Skeletal muscle tissue (tissue), 4 donors: ENCODE data around the gene GATC. TPM values are rescaled to one million over a fixed set of nuclear protein-coding genes. Genes with fewer than 3 reads are reported as not detected.
A peak's percentile ranks its signal among the peaks of the same experiment; 100 is the strongest.

ENCODE experiments used
- H3K27ac ChIP-seq: one replicate; pipeline ENCODE4 v1.7.0; 2013; ENCODE audit warnings: mild to moderate bottlenecking, low read depth, low read length, inconsistent platforms
- H3K27me3 ChIP-seq, 3 donors: one replicate each; pipeline ENCODE4 v1.7.0; 2013; ENCODE audit warnings: low read length in 3 of 3; ENCODE audit not compliant: control insufficient read depth in 3 of 3, insufficient read depth in 3 of 3
- H3K36me3 ChIP-seq, 3 donors: one replicate each; pipeline ENCODE4 v1.7.0; 2013; ENCODE audit warnings: low read length in 3 of 3; ENCODE audit not compliant: control insufficient read depth in 3 of 3, insufficient read depth in 3 of 3
- H3K4me1 ChIP-seq, 3 donors: one replicate each; pipeline ENCODE4 v1.7.0; 2013; ENCODE audit warnings: low read length in 3 of 3, mild to moderate bottlenecking in 3 of 3; ENCODE audit not compliant: control insufficient read depth in 3 of 3, insufficient read depth in 3 of 3
- H3K4me3 ChIP-seq, 3 donors: one replicate each; pipeline ENCODE4 v1.7.0; 2013; ENCODE audit warnings: low read length in 3 of 3
- H3K9ac ChIP-seq, 3 donors: one replicate each; pipeline ENCODE4 v1.7.0; 2013; ENCODE audit warnings: low read length in 3 of 3, mild to moderate bottlenecking in 3 of 3, moderate library complexity in 2 of 3, low read depth in 1 of 3
- H3K9me3 ChIP-seq, 3 donors: one replicate each; pipeline ENCODE4 v1.7.0; 2013; ENCODE audit warnings: low read length in 3 of 3; ENCODE audit not compliant: control insufficient read depth in 3 of 3
- total RNA-seq: library from RNA; depleted of rRNA; stranded (reverse); fragments of >200 nt; gene quantifications from one replicate; pipeline ENCODE4 v1.2.3, GENCODE V29; 2014
- donor health status: Osteomylitis.

The GATC gene
- total RNA-seq, 1 donor from 2014 or later, result 9.9 TPM

DNA sequence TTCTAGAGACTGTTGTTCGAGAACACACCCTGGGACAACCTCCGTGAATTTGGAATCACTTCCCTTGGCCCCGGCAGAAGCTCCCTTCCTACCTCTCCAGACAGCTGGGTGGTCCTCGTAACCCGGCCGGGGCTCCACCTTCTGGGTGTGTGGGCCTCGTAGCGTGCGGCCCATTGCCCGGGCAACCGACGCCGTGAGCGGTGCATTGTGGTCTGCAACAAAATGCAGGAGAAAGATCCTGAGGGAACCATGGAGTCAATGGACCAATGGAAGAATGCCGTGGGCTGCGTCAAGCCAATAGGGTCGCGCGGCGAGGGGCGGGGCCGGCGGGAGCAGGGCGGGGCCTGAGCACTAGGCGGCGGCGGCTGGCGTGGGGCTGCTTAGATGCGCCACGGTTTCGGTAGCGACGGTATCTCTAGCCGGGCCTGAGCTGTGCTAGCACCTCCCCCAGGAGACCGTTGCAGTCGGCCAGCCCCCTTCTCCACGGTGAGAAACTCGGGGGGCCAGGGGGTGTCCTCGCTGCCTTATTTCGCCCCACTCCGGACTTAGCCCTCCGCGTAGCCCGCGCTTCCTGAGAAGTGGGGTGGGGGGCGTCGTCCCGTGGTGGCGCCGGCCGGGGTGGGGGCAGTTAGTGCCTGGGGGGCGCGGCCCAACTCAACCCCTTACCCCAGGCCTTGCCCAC, 49.6 kb downstream of the GATC start, which contains the start of gene DYNLL1:
Gene DYNLL1 (plus strand): TSS at position 383 of the 682 bp plus-strand sequence. CDS start 309 bp downstream, outside the sequence.
- H3K9me3 ChIP-seq, result no peaks in the 10 kb centered on the region
- peak within 1 kb of the TSS; percentile 84 to 92 (median 90) for H3K4me3 ChIP-seq
- peaks cover 6 to 25% (median 25%) of the 10 kb centered on the region in 3 donors for H3K36me3 ChIP-seq
- H3K27ac ChIP-seq, result peak within 1 kb of the TSS; percentile 69
- peaks cover 20 to 39% (median 21%) of the 10 kb centered on the region in 3 donors for H3K4me1 ChIP-seq
- H3K9ac ChIP-seq, result peak within 1 kb of the TSS; percentile 66 to 84 (median 81)
- no peaks in the 10 kb centered on the region for H3K27me3 ChIP-seq

- peaks cover 16 to 31% (median 16%) of the 10 kb centered on the region in 3 donors for H3K4me1 ChIP-seq
- H3K4me3 ChIP-seq, result peak overlapping the region; percentile 82 to 92 (median 90)
- no peaks in the 10 kb centered on the region for H3K9me3 ChIP-seq
- H3K36me3 ChIP-seq, result peaks cover 7 to 25% (median 17%) of the 10 kb centered on the region in 3 donors
- H3K27ac ChIP-seq, result peak overlapping the region; percentile 69
- H3K27me3 ChIP-seq, result no peaks in the 10 kb centered on the region
- H3K9ac ChIP-seq, result peak overlapping the region; percentile 66 to 84 (median 81)
These were observed 50.4 kb downstream of the GATC start for GRCh38 chr12:120496413-120497340.

- Histone ChIP-seq H3K9ac (peak overlapping the region; percentile 66 to 84 (median 71)), H3K9me3 (no peaks in the 10 kb centered on the region), H3K4me3 (peak overlapping the region; percentile 82 to 92 (median 90)), H3K27me3 (no peaks in the 10 kb centered on the region), H3K27ac (no peak overlapping the region), H3K36me3 (peaks cover 7 to 25% (median 22%) of the 10 kb centered on the region in 3 donors), H3K4me1 (peaks cover 16 to 29% (median 16%) of the 10 kb centered on the region in 3 donors)
These were observed 51.4 kb downstream of the GATC start for GRCh38 chr12:120497524-120498150.

DNA sequence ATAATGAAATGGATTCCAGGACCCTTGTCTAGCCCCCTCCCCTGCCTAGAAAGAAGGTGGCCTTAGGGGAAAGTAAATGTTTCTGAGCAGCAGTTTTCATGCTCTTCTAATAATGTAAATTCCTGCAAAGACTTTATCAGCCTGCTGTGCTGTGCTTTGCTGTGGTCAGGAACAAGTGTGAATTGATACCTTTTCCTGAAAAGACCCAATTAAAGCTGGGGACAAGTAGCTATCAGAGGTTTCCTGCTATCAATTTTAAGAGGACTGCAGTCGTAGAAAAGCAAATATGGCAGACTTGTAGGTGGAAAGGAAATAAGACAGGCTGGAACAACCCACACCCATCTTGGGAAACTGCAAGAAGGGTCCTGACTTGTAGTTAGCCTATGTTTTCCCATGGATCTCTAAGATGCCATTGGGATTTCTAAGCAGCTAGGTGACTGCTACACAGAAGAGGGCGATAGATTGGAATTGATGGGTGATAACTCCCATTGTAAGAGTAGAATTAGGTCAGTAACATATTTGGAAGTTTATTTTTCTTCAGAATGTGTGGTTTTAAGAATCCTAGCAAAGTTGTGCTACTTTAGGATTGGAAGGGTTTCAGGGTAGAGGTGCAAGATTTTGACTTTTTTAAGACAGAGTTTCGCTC, 52.7 kb downstream of the GATC start:
- H3K9ac ChIP-seq, result no peak overlapping the region
- no peaks in the 10 kb centered on the region for H3K9me3 ChIP-seq
- H3K36me3 ChIP-seq, result peaks cover 15 to 35% (median 31%) of the 10 kb centered on the region in 3 donors
- peaks cover 16 to 29% (median 16%) of the 10 kb centered on the region in 3 donors for H3K4me1 ChIP-seq
- H3K27me3 ChIP-seq, result no peaks in the 10 kb centered on the region
- H3K27ac ChIP-seq, result no peak overlapping the region
- no peak overlapping the region for H3K4me3 ChIP-seq

DNA sequence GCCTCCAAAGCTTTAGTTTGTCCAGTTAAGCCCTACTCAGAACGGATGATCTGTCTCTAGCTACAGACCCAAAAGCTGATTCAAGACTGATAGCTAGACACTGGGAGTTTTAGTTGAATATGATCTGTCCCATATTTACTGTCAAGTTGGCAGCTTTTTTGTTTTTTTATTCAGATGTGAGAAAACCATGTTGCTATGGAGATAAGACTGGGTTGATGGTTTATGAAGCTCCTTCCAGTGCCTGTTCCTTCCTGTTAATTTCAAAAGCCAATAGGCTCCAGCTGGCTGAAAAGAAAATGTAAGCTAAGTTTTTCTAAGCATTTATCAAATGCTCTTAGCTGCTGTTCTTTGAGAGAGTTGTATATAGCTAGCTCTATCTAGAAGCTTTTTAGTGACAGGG, 54.3 kb downstream of the GATC start:
- Histone ChIP-seq H3K9ac (no peak overlapping the region), H3K4me3 (no peak overlapping the region), H3K4me1 (peaks cover 12 to 22% (median 16%) of the 10 kb centered on the region in 3 donors), H3K27ac (no peak overlapping the region), H3K36me3 (peaks cover 19 to 43% (median 37%) of the 10 kb centered on the region in 3 donors), H3K9me3 (no peaks in the 10 kb centered on the region), H3K27me3 (no peaks in the 10 kb centered on the region)

GRCh38 chr12:120504587-120504986, 58.3 kb downstream of the GATC start:
- no peak overlapping the region for H3K4me3 ChIP-seq
- peaks cover 31 to 41% (median 35%) of the 10 kb centered on the region in 3 donors for H3K36me3 ChIP-seq
- no peak overlapping the region for H3K27ac ChIP-seq
- H3K4me1 ChIP-seq, result no peaks in the 10 kb centered on the region
- no peak overlapping the region for H3K9ac ChIP-seq
- no peaks in the 10 kb centered on the region for H3K9me3 ChIP-seq
- no peaks in the 10 kb centered on the region for H3K27me3 ChIP-seq

DNA sequence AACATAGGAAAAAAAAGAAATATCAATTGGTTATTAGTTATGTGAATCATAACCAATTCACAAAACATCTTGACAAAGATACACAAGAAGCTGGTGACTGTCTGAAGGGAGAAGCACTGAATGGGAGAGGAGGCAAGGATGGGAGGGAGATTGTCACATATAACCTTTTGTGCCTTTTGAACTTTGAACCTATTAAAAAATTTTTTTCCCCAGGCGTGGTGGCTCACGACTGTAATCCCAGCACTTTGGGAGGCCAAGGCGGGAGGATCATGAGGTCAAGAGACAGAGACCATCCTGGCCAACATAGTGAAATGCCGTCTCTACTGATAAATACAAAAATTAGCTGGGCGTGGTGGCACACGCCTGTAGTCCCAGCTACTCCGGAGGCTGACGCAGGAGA, 62.3 kb downstream of the GATC start:
- Histone ChIP-seq H3K4me3 (no peak overlapping the region), H3K36me3 (peaks cover 25 to 45% (median 37%) of the 10 kb centered on the region in 3 donors), H3K9me3 (no peaks in the 10 kb centered on the region), H3K4me1 (no peaks in the 10 kb centered on the region), H3K27ac (no peak overlapping the region), H3K27me3 (no peaks in the 10 kb centered on the region), H3K9ac (no peak overlapping the region)
